Activated CD8-positive, alpha-beta memory T cell treated with anti-CD3 and anti-CD28 coated beads for 24 hours (primary cell): ENCODE data around the gene SHC4.

Source experiments
- DNase-seq: peaks from one replicate; pipeline ENCODE4 v3.0.0-alpha.2; 2020

Gene SHC4

DNA sequence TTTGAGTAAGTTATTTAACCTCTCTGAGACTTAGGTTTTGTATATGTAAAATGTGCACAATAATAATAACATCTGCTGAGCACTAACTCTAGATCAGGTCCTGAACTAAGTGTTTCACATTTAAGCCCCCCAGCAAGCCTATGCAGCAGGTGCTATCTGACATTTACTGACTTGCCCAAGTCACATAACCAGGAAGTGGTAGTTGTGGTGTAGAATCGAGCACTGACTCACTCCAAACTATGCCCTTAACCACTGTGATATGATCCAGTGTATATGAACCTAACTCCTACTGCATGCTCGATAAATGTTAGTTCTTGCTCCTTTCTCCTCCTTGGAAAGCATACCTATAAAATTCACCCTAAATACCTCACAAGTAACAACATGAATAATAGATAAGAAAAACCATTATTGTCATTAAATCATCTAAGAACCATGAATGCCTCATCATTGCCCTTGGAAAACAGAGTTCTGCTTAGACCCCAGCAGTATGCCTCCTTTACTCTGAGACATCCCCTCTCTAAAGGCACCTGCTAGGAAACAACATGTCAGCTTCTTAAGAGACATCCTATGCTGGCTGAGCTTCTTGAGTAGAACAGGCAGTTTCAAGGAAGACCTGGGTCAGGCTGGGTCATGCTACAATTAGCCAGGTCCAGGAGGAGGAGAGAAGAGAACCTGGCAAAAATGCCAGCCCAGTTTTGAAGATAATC is 3.0 kb upstream of the SHC4 start:
- no peak for DNase-seq

DNA sequence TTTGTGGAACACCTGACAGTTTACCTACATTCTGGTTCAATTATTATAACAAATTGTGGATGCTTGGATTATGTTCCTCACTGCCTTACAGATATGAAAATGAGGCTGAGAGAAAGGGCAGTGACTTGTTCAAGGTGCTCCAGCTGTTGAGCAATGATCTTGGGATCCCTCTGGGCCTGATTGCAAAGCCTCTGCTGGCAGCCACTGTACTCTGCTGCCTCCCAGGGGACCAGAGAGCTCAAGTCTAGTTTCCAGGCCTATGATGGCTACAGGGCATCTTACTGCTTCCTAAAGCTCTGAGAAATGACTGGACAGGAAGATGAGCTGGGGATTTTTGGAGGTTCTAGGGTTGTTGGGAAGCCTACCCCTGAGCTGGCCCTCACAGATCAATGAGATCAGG is 2.3 kb upstream of the SHC4 start:
- no peak for DNase-seq

- no peak for DNase-seq
Observed at GRCh38 chr15:48964898-48965297, 1.2 kb upstream of the SHC4 start.

DNA sequence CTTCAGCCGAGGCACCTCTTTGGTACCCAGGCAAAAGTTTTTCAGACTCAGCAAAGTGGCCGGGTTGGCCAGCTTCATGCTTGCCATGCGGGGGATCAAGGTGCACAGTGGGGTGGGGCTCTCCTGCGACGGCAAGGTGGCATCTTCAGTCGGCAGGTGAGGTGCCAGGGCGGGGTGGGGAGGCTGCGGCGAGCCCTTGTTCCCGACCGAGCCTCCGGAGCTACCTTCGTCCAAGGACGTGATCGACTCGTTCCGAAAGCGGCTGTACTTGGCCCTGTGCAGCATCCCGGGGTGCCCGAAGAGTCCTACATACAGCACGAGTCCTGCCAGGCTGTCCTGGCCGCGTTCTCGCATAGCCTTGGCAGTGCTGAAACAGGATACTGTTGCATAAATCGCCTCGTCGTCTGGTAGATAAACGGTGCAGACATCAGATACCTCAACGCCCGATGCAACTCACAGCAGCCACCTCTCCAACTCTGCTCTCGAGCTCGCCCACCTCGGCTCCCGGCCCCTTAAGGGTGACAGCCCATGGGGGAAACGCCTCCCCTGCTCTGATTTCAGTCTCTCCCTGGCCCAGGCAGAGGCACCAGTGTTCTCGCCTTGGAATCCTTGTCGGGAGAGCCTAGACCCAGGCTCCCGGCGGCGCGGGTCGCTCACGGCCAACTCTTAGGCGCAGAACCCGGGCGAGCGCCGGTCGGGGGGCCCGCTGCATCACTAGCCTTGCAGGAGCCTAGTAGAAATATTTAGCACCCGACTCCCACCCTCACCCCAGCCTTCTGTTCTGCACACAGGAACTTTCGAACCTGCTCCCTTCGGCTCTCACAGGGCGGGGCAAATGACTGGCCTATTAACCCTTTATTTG is 826 bp downstream of the SHC4 start:
- peak; percentile 63 for DNase-seq

GRCh38 chr15:48955967-48956366 is 7.8 kb downstream of the SHC4 start:
- no peak for DNase-seq

DNA sequence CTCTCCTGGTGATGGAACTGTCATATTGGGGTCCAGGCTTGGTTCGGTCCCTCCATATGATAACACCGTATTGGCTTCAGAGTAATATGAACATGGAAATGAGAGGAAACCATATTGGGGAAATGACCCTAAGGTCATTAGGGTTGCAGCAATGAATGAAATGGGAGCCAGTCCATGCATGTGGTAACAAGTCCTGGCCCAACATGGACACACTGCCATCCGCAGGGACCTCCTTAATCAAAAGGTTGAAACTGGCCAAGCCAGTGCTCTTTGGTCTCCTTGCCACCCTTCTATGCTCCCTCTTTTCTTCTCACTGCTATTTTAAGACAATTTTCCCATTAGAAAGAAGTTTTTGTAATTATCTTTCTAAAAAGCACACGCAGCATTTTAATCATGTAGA is 8.3 kb downstream of the SHC4 start:
- no peak for DNase-seq

- no peak for DNase-seq
Observed at GRCh38 chr15:48954538-48954937, 9.2 kb downstream of the SHC4 start.

GRCh38 chr15:48946840-48947187 is 16.9 kb downstream of the SHC4 start:
- no peak for DNase-seq

DNA sequence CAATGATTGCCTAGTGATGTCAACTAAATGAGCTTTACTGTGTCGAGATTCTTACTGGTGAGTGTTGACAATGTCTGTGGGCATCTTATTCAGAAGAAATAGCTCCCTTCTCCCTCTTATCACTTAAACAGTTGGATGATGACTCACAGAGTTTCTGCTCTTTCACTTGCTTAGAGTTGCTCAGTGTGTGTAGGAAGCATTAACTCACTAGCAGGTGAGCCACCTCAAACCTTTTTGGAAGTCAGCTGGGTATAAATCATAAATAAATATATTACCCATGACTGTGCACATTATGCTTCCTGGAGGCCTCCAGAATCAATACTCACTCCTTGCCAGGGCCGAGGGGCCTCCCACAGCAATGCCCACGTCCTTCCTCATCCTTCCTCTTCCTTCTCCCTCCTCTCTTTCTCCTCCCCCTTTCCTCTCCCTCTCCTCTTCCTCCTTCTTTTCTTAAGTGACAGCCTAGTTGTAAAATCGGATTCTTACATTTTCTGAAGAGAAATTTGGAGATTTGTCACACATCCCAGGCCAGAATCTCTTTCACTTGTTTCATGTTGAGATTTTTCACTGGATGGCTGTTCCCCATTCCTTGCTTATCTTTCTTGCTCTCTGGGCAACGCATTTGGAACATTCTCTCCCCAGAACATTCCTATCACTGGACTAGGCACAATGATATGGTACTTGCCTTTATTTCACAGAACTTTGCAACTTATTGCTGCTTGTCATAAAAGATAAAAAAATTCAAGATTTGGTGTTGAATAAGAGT is 17.5 kb downstream of the SHC4 start:
- DNase-seq, result no peak

DNA sequence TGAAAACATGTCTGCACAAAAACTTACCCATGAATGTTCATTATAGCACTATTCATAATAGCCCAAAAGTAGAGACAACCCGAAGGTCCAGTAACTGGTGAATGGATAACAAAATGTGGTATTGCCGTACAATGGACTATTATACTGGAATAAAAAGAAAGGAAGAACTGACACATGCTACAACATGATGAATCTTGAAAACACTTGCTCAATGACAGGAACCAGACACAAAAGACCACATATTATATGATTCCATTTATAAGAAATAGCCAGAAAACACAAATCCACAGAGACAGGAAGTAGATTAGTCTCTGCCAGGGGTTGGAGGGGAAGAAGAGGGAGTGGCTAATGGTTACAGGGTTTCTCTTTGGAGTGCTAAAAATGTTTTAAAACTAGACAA is 18.3 kb downstream of the SHC4 start:
- no peak for DNase-seq

DNA sequence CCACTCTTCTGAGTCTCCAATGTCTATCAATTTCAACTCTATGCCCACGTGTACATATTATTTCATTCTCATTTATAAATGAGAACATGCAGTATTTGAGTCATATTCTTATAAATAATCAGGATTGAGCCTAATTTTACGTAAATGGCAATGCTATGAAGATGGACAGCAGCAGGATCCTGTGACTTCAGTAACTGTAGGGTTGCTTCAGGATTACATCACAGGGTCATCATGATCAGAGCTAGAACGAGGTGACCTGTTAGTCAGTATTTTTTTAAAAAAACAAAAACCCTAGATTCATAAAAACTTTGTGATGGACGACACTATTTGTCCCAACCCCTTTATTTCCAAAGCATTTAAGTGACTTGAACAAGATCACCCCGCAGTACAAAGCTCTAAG is 21.8 kb downstream of the SHC4 start:
- DNase-seq, result no peak

DNA sequence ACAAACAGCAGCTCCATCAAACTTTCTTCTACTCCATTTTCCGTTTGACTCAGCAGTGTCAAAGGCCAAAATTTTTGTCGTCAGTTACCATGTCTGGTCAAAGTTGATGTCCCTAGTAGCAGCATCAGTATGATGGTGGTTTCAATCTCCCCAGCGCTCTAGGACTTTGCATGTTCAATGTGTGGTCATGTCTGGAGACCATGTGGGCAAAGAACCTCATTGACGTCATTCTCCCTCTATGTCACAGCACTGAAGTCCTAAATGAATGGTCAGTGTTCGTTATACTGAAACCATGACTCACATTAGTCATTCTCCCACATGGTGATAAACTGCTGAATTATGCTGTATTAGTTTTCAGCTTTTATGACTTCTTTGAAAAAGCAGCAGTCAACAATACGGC is 23.2 kb downstream of the SHC4 start:
- no peak for DNase-seq

DNA sequence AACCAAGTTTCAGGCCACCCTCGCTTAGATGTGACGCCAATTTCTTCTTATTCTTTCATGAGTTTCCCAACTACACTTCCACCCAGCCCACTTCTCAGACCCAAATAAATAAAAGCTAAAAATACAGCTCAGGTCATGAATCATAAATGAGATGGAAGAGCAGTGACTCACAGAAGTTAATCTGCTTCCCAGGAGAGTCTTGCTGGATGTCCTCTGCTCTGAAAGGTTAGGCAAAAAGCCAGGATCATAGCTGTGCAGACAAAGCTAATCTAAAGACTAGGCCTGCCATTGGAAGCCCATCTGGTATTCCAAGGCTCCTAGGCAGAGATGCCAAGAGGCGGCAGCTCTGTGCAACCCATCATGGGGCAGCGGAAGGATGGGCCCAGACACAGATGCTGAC is 24.1 kb downstream of the SHC4 start:
- DNase-seq, result no peak

DNA sequence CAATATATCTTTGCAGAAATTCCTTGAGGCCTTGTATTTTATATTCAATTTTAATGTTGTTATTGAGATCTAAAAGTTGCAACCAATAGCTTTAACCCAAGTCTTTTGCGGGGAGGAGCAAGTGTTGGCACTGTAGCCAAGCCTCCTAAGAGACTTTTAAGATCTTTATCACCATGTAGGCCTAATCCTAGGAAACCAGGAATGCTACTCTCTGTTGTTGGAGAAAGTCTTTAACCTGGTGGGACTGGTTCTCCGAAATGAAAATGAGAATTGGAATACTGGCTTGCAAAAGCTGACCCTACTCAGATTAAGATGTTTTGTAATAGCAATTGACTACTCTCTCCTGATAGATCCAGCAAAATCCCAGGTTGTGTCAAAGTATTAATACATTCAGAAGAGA is 25.8 kb downstream of the SHC4 start:
- no peak for DNase-seq

DNA sequence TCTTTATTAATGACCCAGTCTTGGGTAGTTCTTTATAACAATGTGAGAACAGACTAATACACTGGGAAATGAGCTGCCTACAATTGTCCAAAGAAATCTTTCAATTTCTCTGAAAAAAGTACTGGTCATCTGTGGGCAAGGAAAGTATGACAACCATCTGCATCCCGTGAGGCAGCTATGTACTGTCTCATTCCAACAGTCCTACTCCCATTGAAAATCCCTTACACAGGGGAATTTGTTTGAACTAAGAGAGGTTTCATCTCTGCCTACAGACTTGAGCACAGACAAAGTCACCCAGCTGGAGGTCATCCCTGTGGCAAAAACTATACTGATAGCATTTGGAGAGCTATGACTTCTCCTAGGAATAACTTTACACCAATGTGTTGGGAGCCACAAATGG is 27.1 kb downstream of the SHC4 start:
- DNase-seq, result no peak

DNA sequence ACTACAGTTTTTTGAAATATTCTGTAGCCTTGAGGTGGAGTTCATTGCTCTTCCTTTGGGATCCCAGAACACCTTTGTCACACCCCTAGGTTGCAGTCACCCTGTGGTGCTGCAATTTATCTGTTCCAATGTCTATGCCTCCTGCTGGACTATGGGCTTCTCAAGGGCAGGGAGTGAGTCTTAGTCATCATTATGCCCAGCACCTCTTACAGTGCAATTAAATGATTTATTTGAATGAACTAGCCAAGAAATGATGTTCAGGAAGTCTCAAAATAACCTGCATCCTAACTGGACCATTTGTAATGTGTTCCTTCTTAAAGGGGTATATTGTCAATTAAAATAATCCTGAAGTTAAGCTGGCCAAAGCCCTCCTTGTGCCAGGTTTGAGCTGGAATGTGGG is 28.5 kb downstream of the SHC4 start:
- DNase-seq, result no peak

DNA sequence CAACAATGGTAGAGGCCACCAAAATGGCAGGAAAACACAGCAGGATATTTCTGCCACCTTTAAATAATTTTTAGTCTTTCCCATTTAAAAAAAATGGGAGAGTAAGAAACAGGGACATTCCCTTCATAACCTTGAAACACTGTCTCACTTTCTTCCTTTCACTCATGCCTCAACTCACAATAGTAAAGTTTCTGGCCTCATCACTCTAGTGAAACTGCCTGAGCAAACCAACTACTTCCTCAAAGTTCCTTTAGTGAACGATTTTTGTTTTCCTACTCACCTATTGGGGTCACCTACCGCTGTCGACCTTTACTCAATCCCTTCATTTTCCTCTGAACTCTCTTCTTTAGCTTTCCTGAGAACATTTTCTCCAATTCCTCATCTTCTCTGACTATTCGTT is 33.0 kb downstream of the SHC4 start:
- DNase-seq, result no peak

DNA sequence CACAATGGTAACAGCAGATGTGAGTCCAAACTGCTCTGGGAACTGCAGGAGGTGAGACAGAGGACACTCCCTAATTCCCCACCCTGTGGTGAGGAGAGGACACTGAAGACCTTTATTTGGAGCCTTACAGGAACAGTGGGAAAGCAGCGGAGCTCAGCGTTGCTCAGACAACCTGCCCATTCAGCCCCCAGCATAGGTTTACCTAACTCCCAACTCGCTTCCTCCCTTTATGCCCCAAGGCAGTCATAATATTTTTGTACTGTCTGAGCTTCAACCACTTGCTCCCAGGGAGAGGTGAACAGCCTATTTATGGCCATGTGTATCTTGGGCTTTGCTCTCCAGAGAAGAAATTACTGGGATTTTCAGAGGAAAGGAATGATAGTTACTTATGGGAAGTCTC is 34.1 kb downstream of the SHC4 start:
- DNase-seq, result no peak

GRCh38 chr15:48928877-48929538 is 34.7 kb downstream of the SHC4 start:
- no peak for DNase-seq

DNA sequence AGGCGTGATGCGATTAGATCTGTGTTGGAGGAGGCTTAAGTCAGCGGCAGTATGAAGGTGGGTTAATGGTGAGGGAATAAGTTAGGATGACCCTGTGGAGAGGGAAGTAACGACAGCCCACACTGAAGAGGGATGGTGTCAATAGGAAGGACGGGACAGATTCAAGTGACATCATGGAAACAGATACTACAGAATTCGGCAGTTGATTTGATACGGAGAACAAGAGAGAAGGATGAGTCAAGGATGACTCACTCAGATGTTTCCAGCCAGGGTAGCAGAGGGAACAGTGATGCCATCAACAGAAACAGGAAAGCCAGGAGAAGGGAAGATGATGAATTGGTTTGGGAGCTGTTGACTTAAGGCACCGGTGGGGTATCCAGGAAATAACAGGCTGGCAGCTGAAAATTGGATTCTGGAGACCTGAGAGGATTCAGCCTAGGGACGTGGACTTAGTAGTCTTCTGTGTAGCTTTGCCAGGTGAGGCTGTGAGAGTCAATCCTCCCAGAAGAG is 38.0 kb downstream of the SHC4 start:
- peak; percentile 67 for DNase-seq

DNA sequence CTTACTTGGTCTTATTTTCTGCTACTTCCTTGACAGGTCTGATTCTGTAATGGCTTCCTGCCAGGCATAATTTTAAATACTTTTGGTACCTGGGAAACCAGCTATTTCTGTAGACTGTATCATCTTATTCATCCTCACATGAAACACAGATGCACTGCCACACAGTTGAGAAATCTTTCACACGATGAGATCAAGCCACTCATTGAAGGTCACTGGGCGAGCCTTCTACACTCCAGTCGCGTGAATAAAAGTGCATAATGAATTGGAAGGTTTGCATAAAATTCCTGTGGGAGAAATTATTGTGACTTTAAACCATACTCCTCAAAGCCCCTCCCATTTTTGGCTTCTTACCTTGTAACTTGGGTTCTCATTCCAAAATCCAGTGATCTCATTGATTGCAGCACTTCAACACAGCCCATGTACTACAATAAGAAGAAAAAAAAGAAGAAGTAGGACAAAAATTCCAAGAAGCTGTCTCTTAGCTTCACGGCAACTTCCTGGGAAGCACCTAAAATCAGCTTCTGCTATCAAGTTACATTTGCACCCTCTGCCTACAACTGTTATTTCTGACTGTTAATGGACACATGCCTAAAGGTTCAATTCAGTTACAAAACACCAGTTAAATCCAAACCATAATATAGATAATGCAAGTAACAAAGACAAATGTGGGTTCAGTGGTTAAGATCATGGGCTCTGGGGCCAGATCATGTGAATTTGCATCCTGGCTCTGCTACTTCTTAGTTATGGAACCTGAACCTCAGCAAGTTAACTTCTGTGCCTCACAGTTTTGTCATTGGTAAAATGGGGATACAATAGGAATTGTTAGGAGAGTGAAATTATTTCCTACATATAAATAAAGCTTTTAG is 39.0 kb downstream of the SHC4 start:
- DNase-seq, result no peak

- DNase-seq, result no peak
Observed at GRCh38 chr15:48922046-48922445, 41.7 kb downstream of the SHC4 start.
